Activated B cell treated with CpG ODN at 0.5 μM for 24 hours (primary cell): ENCODE measurements around the gene CAD. TPM values are rescaled to one million over a fixed set of nuclear protein-coding genes. Genes with fewer than 3 reads are reported as not detected.

Experiments
- ATAC-seq: fragments of 200-7000 bp; cut with Tn5 transposase; one replicate; pipeline ENCODE4 v1.10.0; 2021; ENCODE audit warnings: low read depth, mild to moderate bottlenecking, moderate library complexity
- CTCF ChIA-PET: fragments of 350-600 bp; sonication (Branson Sonifier 250); formaldehyde crosslinking; loops from one replicate; lab custom pipeline; 2021; ENCODE audit warnings: antibody characterized with exemption; lab: Charles Lee
- POLR2A ChIA-PET: fragments of 350-600 bp; sonication (Branson Sonifier 250); formaldehyde crosslinking; loops from one replicate; lab custom pipeline; 2021; ENCODE audit warnings: antibody characterized with exemption; lab: Charles Lee
- DNase-seq: peaks from one replicate; pipeline ENCODE4 v3.0.0; 2022
- H3K27ac Mint-ChIP-seq: one replicate; pipeline ENCODE4 v1.8.0; 2020; ENCODE audit warnings: mixed read lengths
- H3K27me3 Mint-ChIP-seq: one replicate; pipeline ENCODE4 v1.8.0; 2021; ENCODE audit warnings: mixed read lengths
- H3K36me3 Mint-ChIP-seq: one replicate; pipeline ENCODE4 v1.8.0; 2021; ENCODE audit warnings: low read depth, mixed read lengths
- H3K4me1 Mint-ChIP-seq: one replicate; pipeline ENCODE4 v1.8.0; 2021; ENCODE audit warnings: mixed read lengths
- H3K4me3 Mint-ChIP-seq: one replicate; pipeline ENCODE4 v1.8.0; 2020; ENCODE audit warnings: mild to moderate bottlenecking, mixed read lengths
- H3K9me3 Mint-ChIP-seq: one replicate; pipeline ENCODE4 v1.8.0; 2020; ENCODE audit warnings: mixed read lengths
- CTCF ChIP-seq: fragments of 200-600 bp; IDR thresholded peaks from one replicate; pipeline ENCODE4 v1.8.0; 2022; ENCODE audit warnings: antibody characterized with exemption, mild to moderate bottlenecking
- intact Hi-C: fragments of 100-400 bp; cut with micrococcal nuclease; formaldehyde crosslinking; loops from one replicate; pipeline ENCODE4 v1.15.1; 2024
- total RNA-seq: library from RNA; stranded (reverse); gene quantifications from 2 replicates; pipeline ENCODE4 v1.2.3, GENCODE V29; 2022

CAD gene
- total RNA-seq, 1 donor from 2014 or later: 64.1 TPM

- Mint-ChIP-seq H3K9me3 (no peaks in the 10 kb centered on the region), H3K27me3 (no peaks in the 10 kb centered on the region), H3K27ac (peak overlapping the region; percentile 87), H3K36me3 (peaks cover 48% of the 10 kb centered on the region), H3K4me1 (peaks cover 45% of the 10 kb centered on the region), H3K4me3 (peak overlapping the region; percentile 93)
- no peak for ATAC-seq
- no peak for DNase-seq
- intact Hi-C loops: loop anchor here (1.0 to 5.0 kb wide), 5 partner anchors 82 to 429 kb away; partner anchors contain the start of genes ABHD1, CENPA, PREB and TMEM214
- no peak for TF ChIP-seq CTCF
- POLR2A ChIA-PET: no interaction called here
- CTCF ChIA-PET: interaction anchor here (1.1 to 1.5 kb wide), 2 partner anchors 63 to 117 kb away, joined by 3 to 4 read pairs; no protein-coding TSS in a partner anchor
Measured at GRCh38 chr2:27216416-27217137, 592 bp upstream of the CAD start.

- Mint-ChIP-seq H3K4me3 (peak overlapping the region; percentile 93), H3K27ac (peak overlapping the region; percentile 46), H3K27me3 (no peaks in the 10 kb centered on the region), H3K9me3 (no peaks in the 10 kb centered on the region), H3K36me3 (peaks cover 57% of the 10 kb centered on the region), H3K4me1 (peaks cover 33% of the 10 kb centered on the region)
- TF ChIP-seq CTCF: no peak
- ATAC-seq: peak; percentile 14
- intact Hi-C loops: loop anchor here (5.0 kb wide), 1 partner anchor 431 kb away; the partner anchor contains the start of gene CENPA
- POLR2A ChIA-PET: interaction anchor here (0.6 to 1.1 kb wide), 2 partner anchors 118 to 410 kb away, joined by 3 read pairs; no protein-coding TSS in a partner anchor
- CTCF ChIA-PET: interaction anchor here (1.1 kb wide), 1 partner anchor 61 kb away, joined by 3 read pairs; no protein-coding TSS in a partner anchor
- no peak for DNase-seq
Measured at GRCh38 chr2:27218614-27219013, 1.4 kb downstream of the CAD start.

GRCh38 chr2:27219091-27219490 is 1.9 kb downstream of the CAD start:
- peak overlapping the region; percentile 46 for H3K27ac Mint-ChIP-seq
- DNase-seq (no peak), ATAC-seq (no peak)
- H3K36me3 Mint-ChIP-seq: peaks cover 58% of the 10 kb centered on the region
- ChIA-PET CTCF (interaction anchor here (1.1 kb wide), 1 partner anchor 61 kb away, joined by 3 read pairs; no protein-coding TSS in a partner anchor), POLR2A (interaction anchor here (0.6 to 1.1 kb wide), 2 partner anchors 118 to 409 kb away, joined by 3 read pairs; no protein-coding TSS in a partner anchor)
- TF ChIP-seq CTCF: no peak
- no peaks in the 10 kb centered on the region for H3K27me3 Mint-ChIP-seq
- no peaks in the 10 kb centered on the region for H3K9me3 Mint-ChIP-seq
- H3K4me1 Mint-ChIP-seq: peaks cover 32% of the 10 kb centered on the region
- H3K4me3 Mint-ChIP-seq: peak overlapping the region; percentile 93
- intact Hi-C loops: loop anchor here (5.0 kb wide), 1 partner anchor 432 kb away; the partner anchor contains the start of gene CENPA

- ATAC-seq: no peak
- no peak for DNase-seq
- intact Hi-C loops: no loop called here
- no peaks in the 10 kb centered on the region for H3K27me3 Mint-ChIP-seq
- peaks cover 67% of the 10 kb centered on the region for H3K36me3 Mint-ChIP-seq
- POLR2A ChIA-PET: interaction anchor here (0.7 kb wide), 1 partner anchor 171 kb away, joined by 3 read pairs; no protein-coding TSS in a partner anchor
- H3K9me3 Mint-ChIP-seq: no peaks in the 10 kb centered on the region
- H3K27ac Mint-ChIP-seq: no peak overlapping the region
- peaks cover 32% of the 10 kb centered on the region for H3K4me1 Mint-ChIP-seq
- TF ChIP-seq CTCF: no peak
- CTCF ChIA-PET: no interaction called here
- no peak overlapping the region for H3K4me3 Mint-ChIP-seq
Measured at GRCh38 chr2:27220091-27220490, 2.9 kb downstream of the CAD start.

GRCh38 chr2:27221166-27221565 is 4.0 kb downstream of the CAD start:
- Mint-ChIP-seq H3K9me3 (no peaks in the 10 kb centered on the region), H3K27ac (no peak overlapping the region), H3K4me3 (no peak overlapping the region), H3K36me3 (peaks cover 68% of the 10 kb centered on the region), H3K4me1 (peaks cover 29% of the 10 kb centered on the region), H3K27me3 (no peaks in the 10 kb centered on the region)
- POLR2A ChIA-PET: no interaction called here
- CTCF ChIA-PET: no interaction called here
- ATAC-seq: no peak
- intact Hi-C loops: no loop called here
- no peak for TF ChIP-seq CTCF
- no peak for DNase-seq
